CD4-positive, alpha-beta T cell treated with Interleukin-6 for 4 hours (primary cell): Measurements from ENCODE around the gene WDR54.
"Not testable (repeated sequence)": the region's sequence is repeated elsewhere in the genome, so short reads cannot be mapped to it uniquely, and the experiment has no call there.

Experiments
- DNase-seq: peaks from one replicate; pipeline ENCODE4 v3.0.0-alpha.2; 2020; ENCODE audit warnings: mixed read lengths

WDR54 gene

GRCh38 chr2:74430502-74430901 is 9.0 kb downstream of the WDR54 start:
- no peak for DNase-seq

- no peak for DNase-seq
Observed at GRCh38 chr2:74436111-74436805, 14.7 kb downstream of the WDR54 start.

- DNase-seq, result no peak
Observed at GRCh38 chr2:74436848-74437695, 15.5 kb downstream of the WDR54 start.

DNA sequence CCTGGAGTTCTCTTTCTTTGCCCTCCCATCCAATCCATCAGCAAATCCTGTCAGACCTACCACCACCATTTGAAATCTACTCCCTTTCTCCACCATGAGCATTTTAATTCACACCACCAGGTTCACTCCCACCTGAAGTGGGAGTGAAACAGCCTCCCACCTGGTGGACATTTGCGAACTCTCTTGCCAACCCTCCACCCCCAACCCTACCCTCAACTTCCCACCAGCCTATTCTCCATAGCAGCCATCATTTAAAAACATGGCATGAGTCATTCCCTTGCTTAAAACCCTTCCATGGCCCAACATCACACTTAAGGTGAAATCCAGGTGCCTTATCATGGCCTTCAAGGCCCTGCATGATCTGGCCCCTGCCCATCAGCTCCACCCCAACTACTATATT is 16.7 kb downstream of the WDR54 start:
- DNase-seq, result no peak

DNA sequence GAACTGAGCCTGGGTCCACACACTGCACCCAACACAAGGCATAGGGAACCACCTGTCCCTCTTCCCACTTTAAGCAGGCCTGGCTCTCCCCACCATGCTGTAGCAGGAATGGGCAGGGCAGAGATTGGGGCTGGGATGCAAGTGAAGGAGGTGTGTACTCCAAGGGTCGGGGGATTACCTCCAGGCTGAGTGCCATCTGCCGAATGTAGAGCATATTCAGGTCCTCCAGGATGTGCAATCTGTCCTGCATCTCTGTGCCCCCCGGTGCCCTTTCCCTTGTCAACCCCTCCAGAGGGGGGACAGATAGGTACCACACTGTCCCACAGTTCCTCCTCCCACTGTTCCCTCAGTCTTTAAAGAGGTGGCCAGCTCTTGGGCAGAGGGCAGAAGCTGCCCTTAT is 17.8 kb downstream of the WDR54 start:
- DNase-seq, result no peak

GRCh38 chr2:74439803-74440377 is 18.4 kb downstream of the WDR54 start:
- DNase-seq, result no peak

- DNase-seq, result peak; percentile 54
Observed at GRCh38 chr2:74440378-74441169, 19.0 kb downstream of the WDR54 start.

DNA sequence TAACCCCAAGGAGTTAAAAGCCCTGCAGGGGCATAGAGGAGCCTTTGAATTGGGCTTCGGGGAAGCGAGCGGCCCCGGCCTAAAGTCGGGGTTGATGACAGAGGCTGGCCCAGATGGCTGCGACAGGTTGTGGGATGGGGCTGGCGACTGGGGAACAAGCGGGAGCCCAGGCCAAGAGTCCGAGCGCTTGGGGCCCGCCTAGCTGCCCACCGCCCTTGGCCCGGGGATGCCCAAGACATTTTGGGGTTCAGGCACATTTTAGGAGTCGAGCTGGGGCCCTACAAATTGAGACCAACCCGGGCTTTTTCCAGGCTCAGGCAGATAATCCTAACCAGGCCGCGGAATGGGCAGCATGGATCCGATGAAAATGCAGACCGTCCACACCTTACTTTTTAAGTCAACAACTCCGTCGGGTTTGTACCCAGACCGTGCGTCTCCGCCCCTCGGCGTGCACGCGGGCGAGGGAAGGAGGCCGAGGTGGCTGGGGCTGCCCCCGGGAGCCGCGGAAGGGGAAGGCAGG is 19.7 kb downstream of the WDR54 start:
- no peak for DNase-seq

DNA sequence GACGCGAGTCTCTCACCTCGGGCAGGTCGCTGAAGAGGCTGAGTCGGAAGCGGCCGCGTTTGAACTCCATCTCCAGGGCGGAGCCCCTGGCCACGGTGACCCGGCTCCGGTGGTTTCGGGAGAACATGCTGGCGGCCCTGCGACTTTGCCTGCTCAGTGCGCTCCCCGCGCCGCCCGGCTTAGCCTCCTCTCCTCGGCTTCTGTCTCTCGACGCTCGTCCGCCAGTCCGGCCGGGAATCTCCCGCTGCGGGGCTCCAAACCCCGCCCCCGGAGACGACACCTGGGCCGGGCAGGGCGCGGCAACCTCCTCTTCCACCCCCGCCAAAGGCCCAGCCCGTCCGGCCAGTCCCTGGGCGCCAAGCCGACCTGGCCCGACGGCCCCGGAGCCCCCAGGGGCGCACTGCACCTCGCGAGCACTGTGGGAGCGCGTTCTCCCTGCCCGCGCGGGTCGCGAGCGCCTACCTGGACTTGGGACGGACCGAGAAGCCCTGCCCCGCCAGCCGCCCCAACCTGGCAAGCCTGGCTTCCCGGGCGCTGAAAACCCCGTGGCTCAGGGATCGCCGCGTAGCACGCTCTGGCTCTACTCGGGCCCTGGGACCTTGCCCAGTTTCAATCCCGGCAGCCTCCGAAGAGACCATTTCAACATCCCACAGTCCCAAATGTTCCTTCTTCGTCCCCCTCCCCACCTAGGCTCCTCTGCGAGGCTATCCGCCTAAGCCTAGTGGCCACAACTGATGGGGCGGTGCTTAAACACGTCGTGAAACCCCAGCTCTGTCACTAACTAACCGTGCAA is 20.4 kb downstream of the WDR54 start, which contains the start of gene RTKN:
Gene RTKN (minus strand): TSS at position 248 of the 793 bp plus-strand sequence. CDS start 121 bp downstream, at position 127.
- DNase-seq, result peak; percentile 28

DNA sequence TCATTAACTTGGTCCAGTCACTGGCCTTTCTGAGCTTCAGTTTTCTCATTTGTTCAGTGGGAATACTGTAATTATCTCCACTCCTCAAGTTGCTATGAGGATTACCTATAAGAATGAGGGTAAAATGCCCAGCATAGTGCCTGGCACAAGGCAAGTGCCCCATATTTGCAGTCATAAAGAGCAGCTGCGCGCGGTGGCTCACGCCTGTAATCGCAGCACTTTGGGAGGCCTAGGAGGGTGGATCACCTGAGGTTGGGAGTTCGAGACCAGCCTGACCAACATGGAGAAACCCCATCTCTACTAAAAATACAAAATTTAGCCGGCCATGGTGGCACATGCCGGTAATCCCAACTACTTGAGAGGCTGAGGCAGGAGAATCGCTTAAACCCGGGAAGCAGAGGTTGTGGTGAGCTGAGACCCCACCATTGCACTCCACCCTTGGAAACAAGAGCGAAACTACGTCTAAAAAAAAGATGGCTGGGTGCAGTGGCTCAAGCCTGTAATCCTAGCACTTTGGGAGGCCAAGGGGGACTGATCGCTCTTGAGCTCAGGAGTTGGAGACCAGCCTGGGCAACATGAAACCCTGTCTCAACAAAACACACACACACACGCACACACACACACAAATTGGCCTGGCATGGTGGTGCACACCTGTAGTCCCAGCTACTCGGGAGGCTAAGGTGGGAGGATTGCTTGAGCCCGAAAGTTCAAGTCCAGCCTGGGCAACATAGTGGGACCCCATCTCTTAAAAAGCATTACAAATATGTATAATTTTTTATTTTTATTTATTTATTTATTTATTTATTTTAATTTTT is 21.2 kb downstream of the WDR54 start:
- DNase-seq, result not testable (repeated sequence)

DNA sequence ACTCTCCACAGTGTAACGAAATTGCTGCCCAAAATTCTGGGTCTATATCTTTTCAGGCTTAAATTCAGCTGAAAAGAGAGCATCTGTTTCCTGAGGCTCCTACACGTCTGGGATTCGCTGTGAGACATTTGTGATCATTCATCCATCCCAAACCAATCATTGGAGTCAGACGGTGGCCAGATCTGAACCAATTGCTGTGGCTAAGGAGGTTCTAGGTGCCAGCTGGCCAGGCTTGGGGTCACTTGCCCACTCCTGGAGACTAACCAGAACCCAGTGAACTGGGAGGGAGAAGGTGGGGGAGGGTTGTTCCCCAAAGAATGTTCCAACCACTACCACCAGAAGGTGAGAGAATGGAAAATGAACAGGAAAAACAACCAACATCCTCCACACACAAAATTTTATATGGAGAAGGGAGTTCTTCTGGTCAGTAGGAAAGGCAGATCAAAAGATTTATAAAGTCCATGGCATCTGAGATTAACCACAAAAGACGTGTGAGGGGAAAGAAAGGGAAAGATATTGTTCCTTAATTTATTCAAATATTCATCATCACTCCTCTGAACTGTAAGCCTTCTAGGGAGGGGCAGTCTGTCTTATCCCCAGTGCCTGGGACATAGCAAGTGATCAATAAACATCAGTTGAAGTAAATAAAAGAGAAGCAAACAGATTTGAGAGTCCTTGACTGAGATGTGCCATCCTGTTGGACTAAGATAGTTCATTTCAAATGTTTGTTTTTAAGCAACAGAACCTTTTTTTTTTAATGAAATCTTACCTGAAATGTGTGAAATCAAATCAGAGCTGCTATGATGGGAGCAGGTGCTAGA is 23.2 kb downstream of the WDR54 start:
- no peak for DNase-seq

- no peak for DNase-seq
Observed at GRCh38 chr2:74447230-74447999, 25.9 kb downstream of the WDR54 start.

DNA sequence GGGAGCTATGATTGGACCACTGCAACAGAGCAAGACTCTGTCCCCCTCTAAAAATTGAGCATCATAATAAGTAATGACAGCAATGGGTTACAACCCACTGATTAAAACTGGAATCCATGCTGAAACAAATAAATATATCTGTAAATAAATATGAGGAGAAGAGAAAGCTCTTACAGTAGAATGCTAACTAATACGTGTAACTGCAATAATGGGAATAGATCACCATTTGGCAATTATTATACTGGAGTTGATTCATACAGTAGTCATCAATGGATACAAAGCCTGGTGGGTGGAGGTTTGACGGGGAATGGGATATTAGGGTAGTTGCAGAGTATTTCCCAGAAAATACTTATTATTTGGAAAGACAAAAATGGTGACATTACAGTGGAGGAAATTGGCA is 27.2 kb downstream of the WDR54 start:
- DNase-seq, result no peak

GRCh38 chr2:74450570-74451190 is 29.1 kb downstream of the WDR54 start:
- DNase-seq, result no peak

DNA sequence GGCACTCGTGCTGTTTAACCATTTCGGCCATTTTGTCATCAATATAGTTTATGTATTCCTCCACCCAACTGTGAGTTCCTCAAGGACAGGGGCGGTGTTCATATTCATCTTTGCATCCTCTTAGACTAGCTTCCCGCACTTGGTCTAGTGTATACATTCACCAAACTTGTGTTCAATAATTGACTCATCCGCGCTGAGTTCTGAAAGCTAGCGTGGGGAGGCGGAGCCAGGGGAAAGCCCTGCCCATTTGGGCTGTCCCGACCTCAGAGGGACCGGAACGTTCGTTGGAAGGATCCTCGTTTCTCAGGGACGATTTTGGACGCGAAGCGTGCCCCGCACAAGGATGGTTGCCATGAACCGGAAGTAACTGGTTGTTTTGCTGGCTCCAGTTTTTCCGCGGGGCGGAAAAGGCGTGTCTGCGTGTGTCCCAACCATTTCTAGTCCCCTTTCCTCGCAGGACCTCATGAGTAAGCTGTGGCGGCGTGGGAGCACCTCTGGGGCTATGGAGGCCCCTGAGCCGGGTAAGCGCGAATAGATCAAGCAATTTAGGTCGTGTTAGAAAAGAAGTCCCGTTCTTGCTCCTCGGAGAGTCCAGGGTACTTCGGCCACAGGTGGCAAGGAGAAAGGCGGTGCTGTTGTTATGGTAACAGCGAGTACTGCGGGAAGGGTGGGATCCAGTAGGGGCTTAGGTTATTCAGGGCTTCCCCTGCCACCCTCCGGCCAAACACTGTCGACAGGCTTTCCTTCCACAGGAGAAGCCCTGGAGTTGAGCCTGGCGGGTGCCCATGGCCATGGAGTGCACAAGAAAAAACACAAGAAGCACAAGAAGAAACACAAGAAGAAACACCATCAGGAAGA is 33.4 kb downstream of the WDR54 start, which contains the start of gene INO80B:
Gene INO80B (plus strand): TSS at position 434 of the 858 bp plus-strand sequence. CDS start 30 bp downstream, at position 464.
- peak; percentile 97 for DNase-seq

- DNase-seq, result no peak
Observed at GRCh38 chr2:74457129-74457548, 35.6 kb downstream of the WDR54 start.

DNA sequence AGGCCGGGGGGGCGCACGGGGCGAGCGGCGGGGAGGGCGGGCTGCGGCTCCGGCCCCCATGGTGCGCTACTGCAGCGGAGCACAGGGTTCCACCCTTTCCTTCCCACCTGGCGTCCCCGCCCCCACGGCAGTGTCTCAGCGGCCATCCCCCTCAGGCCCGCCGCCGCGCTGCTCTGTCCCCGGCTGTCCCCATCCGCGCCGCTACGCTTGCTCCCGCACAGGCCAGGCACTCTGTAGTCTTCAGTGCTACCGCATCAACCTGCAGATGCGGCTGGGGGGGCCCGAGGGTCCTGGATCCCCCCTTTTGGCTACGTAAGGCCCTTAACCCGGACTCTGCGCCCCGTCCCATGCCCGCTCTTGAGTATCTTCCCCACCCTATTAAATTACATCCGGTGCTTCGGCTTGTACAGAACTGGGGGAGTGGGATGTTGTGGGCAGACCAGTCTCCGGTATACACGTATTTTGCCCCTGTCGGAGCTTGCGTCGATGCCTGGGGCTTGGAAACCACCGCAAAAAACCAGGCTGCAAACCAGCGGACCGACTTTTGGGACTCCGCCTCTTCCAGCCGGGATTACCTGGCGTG is 36.1 kb downstream of the WDR54 start:
- peak; percentile 87 for DNase-seq
